AG09309 (cell line): ENCODE data around the gene TTLL8.

ENCODE experiments used
- DNase-seq: peaks from one replicate; pipeline ENCODE4 v3.0.0-alpha.2; 2010; ENCODE audit warnings: low read depth
- H3K4me3 ChIP-seq: 2 replicates; pipeline ENCODE4 v1.5.1; 2011; ENCODE audit warnings: mild to moderate bottlenecking, low read depth, low read length, moderate library complexity; ENCODE audit not compliant: control insufficient read depth
- TF ChIP-seq, protein P1 (sequence below): IDR thresholded peaks from 2 replicates; pipeline ENCODE4 v1.5.1; 2011; ENCODE audit warnings: mild to moderate bottlenecking, low read depth, low read length, inconsistent platforms; ENCODE audit not compliant: insufficient read depth, control insufficient read depth; ENCODE audit errors: missing control alignments

Gene TTLL8

DNA sequence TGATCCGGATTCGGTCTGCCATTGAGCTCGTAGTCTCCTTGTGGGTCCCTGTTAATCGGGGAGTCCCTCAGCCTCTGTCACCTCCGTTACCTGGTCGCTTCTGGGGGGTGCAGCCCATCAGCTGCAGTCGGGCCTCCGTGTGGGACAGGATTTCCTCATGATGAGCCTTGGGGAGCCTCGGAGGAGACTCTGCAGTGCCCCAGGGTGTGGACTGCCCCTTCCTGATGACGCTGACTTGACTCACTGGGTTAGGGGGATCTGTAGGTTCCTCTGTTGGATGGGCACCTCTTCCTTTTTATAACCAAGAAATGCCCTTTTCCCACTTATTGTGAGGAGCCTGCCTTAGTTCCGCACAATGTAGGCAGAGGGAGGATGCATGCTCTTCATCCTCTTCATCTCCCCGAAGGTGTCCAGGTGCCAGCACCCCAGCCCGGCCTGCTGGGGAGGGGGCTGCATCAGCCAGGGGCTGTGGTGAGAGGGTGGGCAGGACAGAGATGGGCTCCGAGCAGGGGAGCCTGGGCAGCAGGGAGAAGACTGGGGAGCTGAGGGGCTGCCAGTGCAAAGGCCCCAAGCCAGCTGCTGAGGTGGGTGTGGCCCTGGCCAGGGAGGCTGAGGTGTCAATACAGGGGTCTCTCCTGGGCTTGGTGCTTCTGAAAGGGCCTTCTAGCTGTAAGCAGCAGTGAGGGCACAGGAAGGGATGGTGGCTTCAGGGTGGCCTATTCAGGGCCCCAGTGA, 13.5 kb upstream of the TTLL8 start:
- TF ChIP-seq, protein P1, sequence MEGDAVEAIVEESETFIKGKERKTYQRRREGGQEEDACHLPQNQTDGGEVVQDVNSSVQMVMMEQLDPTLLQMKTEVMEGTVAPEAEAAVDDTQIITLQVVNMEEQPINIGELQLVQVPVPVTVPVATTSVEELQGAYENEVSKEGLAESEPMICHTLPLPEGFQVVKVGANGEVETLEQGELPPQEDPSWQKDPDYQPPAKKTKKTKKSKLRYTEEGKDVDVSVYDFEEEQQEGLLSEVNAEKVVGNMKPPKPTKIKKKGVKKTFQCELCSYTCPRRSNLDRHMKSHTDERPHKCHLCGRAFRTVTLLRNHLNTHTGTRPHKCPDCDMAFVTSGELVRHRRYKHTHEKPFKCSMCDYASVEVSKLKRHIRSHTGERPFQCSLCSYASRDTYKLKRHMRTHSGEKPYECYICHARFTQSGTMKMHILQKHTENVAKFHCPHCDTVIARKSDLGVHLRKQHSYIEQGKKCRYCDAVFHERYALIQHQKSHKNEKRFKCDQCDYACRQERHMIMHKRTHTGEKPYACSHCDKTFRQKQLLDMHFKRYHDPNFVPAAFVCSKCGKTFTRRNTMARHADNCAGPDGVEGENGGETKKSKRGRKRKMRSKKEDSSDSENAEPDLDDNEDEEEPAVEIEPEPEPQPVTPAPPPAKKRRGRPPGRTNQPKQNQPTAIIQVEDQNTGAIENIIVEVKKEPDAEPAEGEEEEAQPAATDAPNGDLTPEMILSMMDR, result no peak
- H3K4me3 ChIP-seq, result no peak overlapping the region
- no peak for DNase-seq

DNA sequence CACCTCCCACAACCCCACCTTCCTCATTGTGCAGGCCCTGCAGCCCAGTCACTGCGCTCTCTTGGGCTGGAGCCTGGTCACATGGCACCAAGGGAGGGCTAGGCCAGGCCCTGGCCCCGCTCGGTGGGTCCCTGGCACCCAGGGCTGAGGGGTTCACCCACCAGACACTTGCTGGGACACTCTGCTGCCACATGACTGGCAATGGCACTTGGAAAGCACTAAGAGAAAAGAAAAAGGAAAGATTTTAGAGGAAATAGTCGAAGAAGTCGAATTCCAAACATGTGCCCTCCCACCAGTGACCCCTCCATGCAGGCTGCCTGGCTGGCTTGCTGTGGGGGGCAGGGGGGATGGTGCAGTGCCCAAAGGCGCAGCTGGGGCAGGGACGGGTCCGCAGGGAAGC, 12.3 kb upstream of the TTLL8 start:
- TF ChIP-seq, protein P1, result no peak
- no peak overlapping the region for H3K4me3 ChIP-seq
- no peak for DNase-seq

DNA sequence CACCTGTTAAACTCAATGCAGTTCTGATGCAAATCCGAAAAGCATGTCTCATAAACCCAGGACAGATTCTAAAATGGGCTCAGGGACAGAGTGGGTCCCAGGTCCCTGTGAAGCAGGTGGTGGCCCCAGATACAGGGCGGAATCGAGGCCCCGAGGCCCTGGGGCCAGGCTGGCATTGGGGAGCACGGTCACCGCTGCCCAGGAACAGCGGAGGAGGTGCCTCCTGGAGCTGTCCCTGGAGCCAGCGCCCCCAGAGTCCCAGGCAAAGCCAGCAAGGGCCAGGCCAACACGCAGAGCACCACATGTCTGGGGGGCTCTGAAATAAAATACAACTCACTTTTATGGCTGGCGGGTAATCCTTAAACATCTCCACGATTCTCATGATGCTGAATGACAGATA, 10.0 kb upstream of the TTLL8 start:
- H3K4me3 ChIP-seq, result no peak overlapping the region
- TF ChIP-seq, protein P1, result no peak
- DNase-seq, result no peak

DNA sequence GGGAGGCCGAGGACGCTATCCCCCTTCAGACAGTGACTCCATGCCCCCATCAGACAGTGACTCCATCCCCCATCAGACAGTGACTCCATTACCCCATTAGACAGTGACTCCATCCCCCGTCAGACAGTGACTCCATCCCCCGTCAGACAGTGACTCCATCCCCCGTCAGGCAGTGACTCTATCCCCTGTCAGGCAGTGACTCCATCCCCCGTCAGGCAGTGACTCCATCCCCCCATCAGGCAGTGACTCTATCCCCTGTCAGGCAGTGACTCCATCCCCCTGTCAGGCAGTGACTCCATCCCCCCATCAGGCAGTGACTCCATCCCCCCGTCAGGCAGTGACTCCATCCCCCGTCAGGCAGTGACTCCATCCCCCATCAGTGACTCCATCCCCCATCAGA, 9.1 kb upstream of the TTLL8 start:
- no peak for DNase-seq
- no peak overlapping the region for H3K4me3 ChIP-seq
- TF ChIP-seq, protein P1, result no peak

DNA sequence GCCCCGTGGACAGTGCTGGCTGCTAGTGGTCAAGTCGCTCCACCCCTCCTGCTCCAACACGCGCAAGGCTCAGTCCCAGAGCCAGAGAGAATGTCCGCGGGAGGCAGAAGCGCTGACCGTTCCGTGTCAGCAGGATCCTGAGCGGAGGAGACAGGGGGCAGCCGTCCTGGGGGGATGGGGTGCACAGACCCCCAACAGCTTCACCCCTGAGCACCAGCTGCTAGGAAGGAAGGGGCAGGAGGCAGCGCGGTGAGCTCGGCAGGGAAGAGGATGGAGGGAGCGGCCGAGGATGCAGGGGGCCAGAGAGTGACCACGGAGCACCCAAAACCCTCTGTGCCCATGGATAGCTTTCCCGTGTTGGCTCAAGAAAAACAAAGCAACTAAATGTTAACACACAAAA, 6.4 kb upstream of the TTLL8 start:
- no peak for DNase-seq
- TF ChIP-seq, protein P1, result no peak
- H3K4me3 ChIP-seq, result no peak overlapping the region

DNA sequence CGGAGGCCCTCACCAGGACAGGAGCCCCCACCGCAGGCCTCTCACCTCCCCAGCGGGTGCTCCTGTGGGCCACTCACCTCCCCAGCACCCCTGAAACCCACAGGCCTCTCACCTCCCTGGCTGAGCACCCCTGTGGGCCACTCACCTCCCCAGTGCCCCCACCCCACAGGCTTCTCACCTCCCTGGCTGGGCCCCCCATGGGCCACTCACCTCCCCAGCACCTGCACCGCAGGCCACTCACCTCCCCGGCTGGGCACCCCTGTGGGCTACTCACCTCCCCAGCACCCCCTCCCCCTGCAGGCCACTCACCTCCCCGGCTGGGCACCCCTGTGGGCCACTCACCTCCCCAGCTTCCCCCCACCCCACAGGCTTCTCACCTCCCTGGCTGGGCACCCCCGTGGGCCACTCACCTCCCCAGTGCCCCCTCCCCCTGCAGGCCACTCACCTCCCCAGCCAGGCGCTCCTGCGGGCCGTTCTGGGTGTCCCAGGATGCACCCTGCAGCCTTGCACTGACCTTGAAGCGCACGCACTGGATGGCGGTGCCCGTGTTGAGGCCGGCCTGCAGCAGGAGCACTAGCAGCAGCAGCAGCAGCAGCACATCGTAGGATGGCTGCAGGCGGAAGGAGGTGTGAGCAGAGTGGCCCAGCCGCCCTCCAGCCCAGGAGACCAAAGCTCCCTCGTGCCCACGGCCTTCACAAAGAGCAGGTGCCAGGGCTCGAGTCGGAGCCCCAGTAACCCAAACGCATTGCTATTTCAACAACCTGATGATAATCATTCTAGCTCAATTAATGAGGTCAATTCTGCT, 5.7 kb upstream of the TTLL8 start:
- DNase-seq, result no peak
- TF ChIP-seq, protein P1, result no peak
- H3K4me3 ChIP-seq, result no peak overlapping the region
